WTC11 (cell line): ENCODE data around the gene LIN28B. TPM values are rescaled to one million over a fixed set of nuclear protein-coding genes. Genes with fewer than 3 reads are reported as not detected.
A peak's percentile ranks its signal among the peaks of the same experiment; 100 is the strongest.
"Not testable (repeated sequence)": the region's sequence is repeated elsewhere in the genome, so short reads cannot be mapped to it uniquely, and the experiment has no call there.

Experiments
- ATAC-seq: fragments of 200-7000 bp; cut with Tn5 transposase; 2 replicates; pipeline ENCODE4 v1.10.0; 2021; ENCODE audit warnings: mild to moderate bottlenecking, moderate library complexity
- CTCF ChIA-PET: fragments of 300-600 bp; sonication (Branson Sonifier 250); formaldehyde crosslinking; loops from one replicate; lab custom pipeline; 2021; ENCODE audit warnings: antibody characterized with exemption; lab: Charles Lee
- POLR2A ChIA-PET: fragments of 350-600 bp; sonication (Branson Sonifier 250); formaldehyde crosslinking; loops from one replicate; lab custom pipeline; 2021; ENCODE audit warnings: antibody characterized with exemption; lab: Charles Lee
- DNase-seq: peaks from one replicate; pipeline ENCODE4 v3.0.0; 2021; ENCODE audit warnings: low spot score
- H3K27ac Mint-ChIP-seq: 2 replicates; pipeline ENCODE4 v1.8.0; 2021; ENCODE audit warnings: mixed read lengths
- H3K27me3 Mint-ChIP-seq: 2 replicates; pipeline ENCODE4 v1.8.0; 2021; ENCODE audit warnings: low read depth, mild to moderate bottlenecking, moderate library complexity, mixed read lengths
- H3K36me3 Mint-ChIP-seq: 2 replicates; pipeline ENCODE4 v1.8.0; 2021; ENCODE audit warnings: mixed read lengths
- H3K4me1 Mint-ChIP-seq: 2 replicates; pipeline ENCODE4 v1.8.0; 2022; ENCODE audit warnings: mixed read lengths
- H3K4me3 Mint-ChIP-seq: 2 replicates; pipeline ENCODE4 v1.8.0; 2021; ENCODE audit warnings: mild to moderate bottlenecking, moderate library complexity, mixed read lengths
- H3K9me3 Mint-ChIP-seq: 2 replicates; pipeline ENCODE4 v1.8.0; 2021; ENCODE audit warnings: mixed read lengths
- ELF4 ChIP-seq: sonication (generic); formaldehyde crosslinking; IDR thresholded peaks from 2 replicates; pipeline ENCODE4 v1.8.1; 2022; ENCODE audit warnings: low read depth, mild to moderate bottlenecking, moderate library complexity, missing genetic modification reagents
- EMX1 ChIP-seq: fragments of 250-450 bp; sonication (Bioruptor Pico); IDR thresholded peaks from 2 replicates; pipeline ENCODE4 v1.8.0; 2021; ENCODE audit warnings: mild to moderate bottlenecking
- FOXJ3 ChIP-seq: sonication (generic); formaldehyde crosslinking; IDR thresholded peaks from 2 replicates; pipeline ENCODE4 v1.9.0; 2021; ENCODE audit warnings: missing genetic modification reagents, mild to moderate bottlenecking, borderline replicate concordance
- GTF2I ChIP-seq: fragments of 250-450 bp; sonication (Bioruptor Pico); conservative IDR thresholded peaks from 2 replicates; pipeline ENCODE4 v1.4.0; 2021; ENCODE audit warnings: mild to moderate bottlenecking
- HMGA2 ChIP-seq: fragments of 250-450 bp; sonication (Bioruptor Pico); IDR thresholded peaks from 2 replicates; pipeline ENCODE4 v1.4.0; 2021; ENCODE audit warnings: mild to moderate bottlenecking, moderate library complexity
- JAZF1 ChIP-seq: fragments of 250-450 bp; sonication (Bioruptor Pico); IDR thresholded peaks from 2 replicates; pipeline ENCODE4 v1.9.0; 2021; ENCODE audit warnings: moderate library complexity, mild to moderate bottlenecking, inconsistent platforms
- NR2C2 ChIP-seq: sonication (generic); formaldehyde crosslinking; IDR thresholded peaks from 2 replicates; pipeline ENCODE4 v1.8.0; 2022; ENCODE audit warnings: mild to moderate bottlenecking, missing genetic modification reagents
- SP1 ChIP-seq: sonication (generic); formaldehyde crosslinking; conservative IDR thresholded peaks from 2 replicates; pipeline ENCODE4 v1.8.1; 2022; ENCODE audit warnings: missing genetic modification reagents
- ZNF232 ChIP-seq: sonication (generic); formaldehyde crosslinking; IDR thresholded peaks from 2 replicates; pipeline ENCODE4 v1.8.0; 2022; ENCODE audit warnings: mild to moderate bottlenecking, missing genetic modification reagents
- ZNF423 ChIP-seq: fragments of 250-450 bp; sonication (Bioruptor Pico); IDR thresholded peaks from 2 replicates; pipeline ENCODE4 v2.1.2; 2022; ENCODE audit warnings: mild to moderate bottlenecking, moderate library complexity
- total RNA-seq: library from RNA; stranded (reverse); gene quantifications from 3 replicates; pipeline ENCODE4 v1.2.3, GENCODE V29; 2021
- TF ChIP-seq, protein P1 (sequence below): sonication (generic); formaldehyde crosslinking; IDR thresholded peaks from 2 replicates; pipeline ENCODE4 v1.8.1; 2022; ENCODE audit warnings: missing genetic modification reagents, borderline replicate concordance
- TF ChIP-seq, protein P2 (sequence below): sonication (generic); formaldehyde crosslinking; conservative IDR thresholded peaks from 2 replicates; pipeline ENCODE4 v1.8.1; 2023; ENCODE audit warnings: mild to moderate bottlenecking, low read depth, missing genetic modification reagents, moderate library complexity
- TF ChIP-seq, protein P3 (sequence below): fragments of 250-450 bp; sonication (Bioruptor Pico); IDR thresholded peaks from 2 replicates; pipeline ENCODE4 v1.9.0; 2021; ENCODE audit warnings: mild to moderate bottlenecking, borderline replicate concordance
- TF ChIP-seq, protein P4 (sequence below): sonication (generic); formaldehyde crosslinking; IDR thresholded peaks from 2 replicates; pipeline ENCODE4 v1.8.0; 2022; ENCODE audit warnings: mild to moderate bottlenecking, missing genetic modification reagents
- TF ChIP-seq, protein P5 (sequence below): fragments of 200-600 bp; IDR thresholded peaks from 2 replicates; pipeline ENCODE4 v1.8.0; 2022; ENCODE audit warnings: antibody characterized with exemption
- TF ChIP-seq, protein P6 (sequence below): sonication (generic); formaldehyde crosslinking; IDR thresholded peaks from 2 replicates; pipeline ENCODE4 v1.8.1; 2023; ENCODE audit warnings: mild to moderate bottlenecking, moderate library complexity, missing genetic modification reagents

LIN28B gene
- total RNA-seq, 1 experiment from 2014 or later = 73.4 TPM

DNA sequence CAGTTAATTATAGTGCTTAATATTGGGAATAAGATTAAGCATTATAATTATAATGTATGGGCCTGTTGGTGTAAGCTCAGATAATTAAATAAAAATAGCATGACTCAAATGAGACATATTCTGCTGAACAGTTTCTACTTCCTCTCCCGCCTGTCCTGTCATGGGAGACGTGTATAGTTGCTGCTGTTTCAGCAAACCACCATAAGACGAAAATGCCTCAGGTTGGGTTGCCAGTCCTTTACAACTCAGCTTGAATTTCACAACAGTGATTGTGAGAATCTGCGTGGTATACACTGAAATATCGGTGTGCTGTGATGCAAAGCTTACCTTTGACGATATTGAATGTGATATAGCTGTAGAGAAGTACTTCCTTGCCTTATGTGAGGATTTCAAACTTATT lies 123.4 kb downstream of the LIN28B start:
- ATAC-seq = no peak
- H3K36me3 Mint-ChIP-seq = peaks cover 16% of the 10 kb centered on the region
- TF ChIP-seq JAZF1 (CRISPR knock-in tag) = no peak
- no peak for TF ChIP-seq ZNF232 (CRISPR knock-in tag)
- TF ChIP-seq, protein P1, sequence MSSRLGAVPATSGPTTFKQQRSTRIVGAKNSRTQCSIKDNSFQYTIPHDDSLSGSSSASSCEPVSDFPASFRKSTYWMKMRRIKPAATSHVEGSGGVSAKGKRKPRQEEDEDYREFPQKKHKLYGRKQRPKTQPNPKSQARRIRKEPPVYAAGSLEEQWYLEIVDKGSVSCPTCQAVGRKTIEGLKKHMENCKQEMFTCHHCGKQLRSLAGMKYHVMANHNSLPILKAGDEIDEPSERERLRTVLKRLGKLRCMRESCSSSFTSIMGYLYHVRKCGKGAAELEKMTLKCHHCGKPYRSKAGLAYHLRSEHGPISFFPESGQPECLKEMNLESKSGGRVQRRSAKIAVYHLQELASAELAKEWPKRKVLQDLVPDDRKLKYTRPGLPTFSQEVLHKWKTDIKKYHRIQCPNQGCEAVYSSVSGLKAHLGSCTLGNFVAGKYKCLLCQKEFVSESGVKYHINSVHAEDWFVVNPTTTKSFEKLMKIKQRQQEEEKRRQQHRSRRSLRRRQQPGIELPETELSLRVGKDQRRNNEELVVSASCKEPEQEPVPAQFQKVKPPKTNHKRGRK (CRISPR knock-in tag) = no peak
- no peak for TF ChIP-seq EMX1 (CRISPR knock-in tag)
- TF ChIP-seq, protein P2, sequence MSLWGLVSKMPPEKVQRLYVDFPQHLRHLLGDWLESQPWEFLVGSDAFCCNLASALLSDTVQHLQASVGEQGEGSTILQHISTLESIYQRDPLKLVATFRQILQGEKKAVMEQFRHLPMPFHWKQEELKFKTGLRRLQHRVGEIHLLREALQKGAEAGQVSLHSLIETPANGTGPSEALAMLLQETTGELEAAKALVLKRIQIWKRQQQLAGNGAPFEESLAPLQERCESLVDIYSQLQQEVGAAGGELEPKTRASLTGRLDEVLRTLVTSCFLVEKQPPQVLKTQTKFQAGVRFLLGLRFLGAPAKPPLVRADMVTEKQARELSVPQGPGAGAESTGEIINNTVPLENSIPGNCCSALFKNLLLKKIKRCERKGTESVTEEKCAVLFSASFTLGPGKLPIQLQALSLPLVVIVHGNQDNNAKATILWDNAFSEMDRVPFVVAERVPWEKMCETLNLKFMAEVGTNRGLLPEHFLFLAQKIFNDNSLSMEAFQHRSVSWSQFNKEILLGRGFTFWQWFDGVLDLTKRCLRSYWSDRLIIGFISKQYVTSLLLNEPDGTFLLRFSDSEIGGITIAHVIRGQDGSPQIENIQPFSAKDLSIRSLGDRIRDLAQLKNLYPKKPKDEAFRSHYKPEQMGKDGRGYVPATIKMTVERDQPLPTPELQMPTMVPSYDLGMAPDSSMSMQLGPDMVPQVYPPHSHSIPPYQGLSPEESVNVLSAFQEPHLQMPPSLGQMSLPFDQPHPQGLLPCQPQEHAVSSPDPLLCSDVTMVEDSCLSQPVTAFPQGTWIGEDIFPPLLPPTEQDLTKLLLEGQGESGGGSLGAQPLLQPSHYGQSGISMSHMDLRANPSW (CRISPR knock-in tag) = no peak
- TF ChIP-seq, protein P3, sequence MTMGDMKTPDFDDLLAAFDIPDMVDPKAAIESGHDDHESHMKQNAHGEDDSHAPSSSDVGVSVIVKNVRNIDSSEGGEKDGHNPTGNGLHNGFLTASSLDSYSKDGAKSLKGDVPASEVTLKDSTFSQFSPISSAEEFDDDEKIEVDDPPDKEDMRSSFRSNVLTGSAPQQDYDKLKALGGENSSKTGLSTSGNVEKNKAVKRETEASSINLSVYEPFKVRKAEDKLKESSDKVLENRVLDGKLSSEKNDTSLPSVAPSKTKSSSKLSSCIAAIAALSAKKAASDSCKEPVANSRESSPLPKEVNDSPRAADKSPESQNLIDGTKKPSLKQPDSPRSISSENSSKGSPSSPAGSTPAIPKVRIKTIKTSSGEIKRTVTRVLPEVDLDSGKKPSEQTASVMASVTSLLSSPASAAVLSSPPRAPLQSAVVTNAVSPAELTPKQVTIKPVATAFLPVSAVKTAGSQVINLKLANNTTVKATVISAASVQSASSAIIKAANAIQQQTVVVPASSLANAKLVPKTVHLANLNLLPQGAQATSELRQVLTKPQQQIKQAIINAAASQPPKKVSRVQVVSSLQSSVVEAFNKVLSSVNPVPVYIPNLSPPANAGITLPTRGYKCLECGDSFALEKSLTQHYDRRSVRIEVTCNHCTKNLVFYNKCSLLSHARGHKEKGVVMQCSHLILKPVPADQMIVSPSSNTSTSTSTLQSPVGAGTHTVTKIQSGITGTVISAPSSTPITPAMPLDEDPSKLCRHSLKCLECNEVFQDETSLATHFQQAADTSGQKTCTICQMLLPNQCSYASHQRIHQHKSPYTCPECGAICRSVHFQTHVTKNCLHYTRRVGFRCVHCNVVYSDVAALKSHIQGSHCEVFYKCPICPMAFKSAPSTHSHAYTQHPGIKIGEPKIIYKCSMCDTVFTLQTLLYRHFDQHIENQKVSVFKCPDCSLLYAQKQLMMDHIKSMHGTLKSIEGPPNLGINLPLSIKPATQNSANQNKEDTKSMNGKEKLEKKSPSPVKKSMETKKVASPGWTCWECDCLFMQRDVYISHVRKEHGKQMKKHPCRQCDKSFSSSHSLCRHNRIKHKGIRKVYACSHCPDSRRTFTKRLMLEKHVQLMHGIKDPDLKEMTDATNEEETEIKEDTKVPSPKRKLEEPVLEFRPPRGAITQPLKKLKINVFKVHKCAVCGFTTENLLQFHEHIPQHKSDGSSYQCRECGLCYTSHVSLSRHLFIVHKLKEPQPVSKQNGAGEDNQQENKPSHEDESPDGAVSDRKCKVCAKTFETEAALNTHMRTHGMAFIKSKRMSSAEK (CRISPR knock-in tag) = no peak
- no peak for TF ChIP-seq FOXJ3
- TF ChIP-seq ELF4 (CRISPR knock-in tag) = no peak
- TF ChIP-seq ZNF423 (CRISPR knock-in tag) = no peak
- H3K4me3 Mint-ChIP-seq = no peak overlapping the region
- H3K27ac Mint-ChIP-seq = no peak overlapping the region
- H3K9me3 Mint-ChIP-seq = no peaks in the 10 kb centered on the region
- peaks cover 5% of the 10 kb centered on the region; the same call in 1 of the 2 replicates for H3K4me1 Mint-ChIP-seq
- ChIA-PET POLR2A (no interaction called here), CTCF (no interaction called here)
- no peaks in the 10 kb centered on the region for H3K27me3 Mint-ChIP-seq
- no peak for DNase-seq

DNA sequence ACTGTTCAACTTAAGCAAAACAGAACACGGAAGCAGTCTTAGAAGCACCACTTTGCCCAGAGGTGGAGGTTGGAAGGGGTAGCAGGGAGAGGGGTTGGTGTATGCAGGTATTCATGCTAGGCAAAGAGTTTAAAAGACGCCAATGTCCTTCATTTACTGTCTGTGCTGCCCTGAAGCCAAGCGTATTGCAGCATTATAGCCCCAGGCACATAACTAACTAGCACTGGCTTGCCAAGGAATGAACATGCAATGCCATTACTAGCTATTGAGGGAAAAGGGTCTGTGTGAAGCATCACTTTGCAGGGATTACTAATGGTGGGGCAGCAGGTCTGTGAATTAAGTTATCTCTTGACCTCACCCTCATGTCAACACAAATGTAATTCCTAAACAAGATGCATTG lies 124.8 kb downstream of the LIN28B start:
- peaks cover 16% of the 10 kb centered on the region for H3K36me3 Mint-ChIP-seq
- DNase-seq, CTCF ChIA-PET, H3K4me3 Mint-ChIP-seq, H3K27me3 Mint-ChIP-seq, H3K4me1 Mint-ChIP-seq, ATAC-seq, H3K27ac Mint-ChIP-seq, POLR2A ChIA-PET, H3K9me3 Mint-ChIP-seq: not testable (repeated sequence)

DNA sequence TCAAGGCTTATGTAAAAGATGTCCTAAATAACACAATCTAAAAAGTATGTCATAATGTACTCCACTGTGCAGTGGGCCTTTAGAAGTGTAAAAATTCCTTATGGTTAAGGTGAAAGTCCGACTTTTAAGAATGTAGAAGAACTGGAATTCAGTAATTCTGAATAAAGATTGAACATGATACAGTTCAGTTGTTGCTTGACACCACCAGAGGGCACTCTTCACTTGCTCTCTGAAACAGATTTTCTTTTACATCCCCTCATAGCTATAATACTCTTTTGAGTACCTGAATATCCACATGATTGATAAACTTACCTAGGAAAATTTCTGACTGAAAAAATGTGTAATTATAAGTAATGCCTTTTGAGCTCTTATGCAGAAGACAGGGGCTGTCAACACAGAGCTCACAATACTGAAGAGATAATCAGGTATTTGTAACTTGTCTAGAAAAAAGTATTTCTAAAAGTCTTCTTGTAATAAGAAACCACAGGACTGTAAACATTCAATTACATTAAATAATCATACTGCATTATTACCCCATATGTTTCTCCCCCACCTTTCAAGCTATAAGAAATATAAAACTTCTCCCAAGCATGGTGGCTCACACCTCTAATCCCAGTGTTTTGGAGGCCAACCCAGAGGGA lies 130.8 kb downstream of the LIN28B start:
- no peaks in the 10 kb centered on the region for H3K27me3 Mint-ChIP-seq
- H3K36me3 Mint-ChIP-seq = no peaks in the 10 kb centered on the region
- POLR2A ChIA-PET = interaction anchor here (0.6 to 0.9 kb wide), 2 partner anchors 98 to 230 kb away, joined by 3 read pairs; no protein-coding TSS in a partner anchor
- ATAC-seq (peak; percentile 20; the same call in 1 of the 2 replicates), DNase-seq (no peak)
- TF ChIP-seq HMGA2 (CRISPR knock-in tag) = no peak
- TF ChIP-seq GTF2I (CRISPR knock-in tag) = no peak
- no peak for TF ChIP-seq NR2C2 (CRISPR knock-in tag)
- TF ChIP-seq, protein P4, sequence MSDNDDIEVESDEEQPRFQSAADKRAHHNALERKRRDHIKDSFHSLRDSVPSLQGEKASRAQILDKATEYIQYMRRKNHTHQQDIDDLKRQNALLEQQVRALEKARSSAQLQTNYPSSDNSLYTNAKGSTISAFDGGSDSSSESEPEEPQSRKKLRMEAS (CRISPR knock-in tag) = no peak
- TF ChIP-seq, protein P5, sequence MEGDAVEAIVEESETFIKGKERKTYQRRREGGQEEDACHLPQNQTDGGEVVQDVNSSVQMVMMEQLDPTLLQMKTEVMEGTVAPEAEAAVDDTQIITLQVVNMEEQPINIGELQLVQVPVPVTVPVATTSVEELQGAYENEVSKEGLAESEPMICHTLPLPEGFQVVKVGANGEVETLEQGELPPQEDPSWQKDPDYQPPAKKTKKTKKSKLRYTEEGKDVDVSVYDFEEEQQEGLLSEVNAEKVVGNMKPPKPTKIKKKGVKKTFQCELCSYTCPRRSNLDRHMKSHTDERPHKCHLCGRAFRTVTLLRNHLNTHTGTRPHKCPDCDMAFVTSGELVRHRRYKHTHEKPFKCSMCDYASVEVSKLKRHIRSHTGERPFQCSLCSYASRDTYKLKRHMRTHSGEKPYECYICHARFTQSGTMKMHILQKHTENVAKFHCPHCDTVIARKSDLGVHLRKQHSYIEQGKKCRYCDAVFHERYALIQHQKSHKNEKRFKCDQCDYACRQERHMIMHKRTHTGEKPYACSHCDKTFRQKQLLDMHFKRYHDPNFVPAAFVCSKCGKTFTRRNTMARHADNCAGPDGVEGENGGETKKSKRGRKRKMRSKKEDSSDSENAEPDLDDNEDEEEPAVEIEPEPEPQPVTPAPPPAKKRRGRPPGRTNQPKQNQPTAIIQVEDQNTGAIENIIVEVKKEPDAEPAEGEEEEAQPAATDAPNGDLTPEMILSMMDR = peak; percentile 79
- TF ChIP-seq, protein P6, sequence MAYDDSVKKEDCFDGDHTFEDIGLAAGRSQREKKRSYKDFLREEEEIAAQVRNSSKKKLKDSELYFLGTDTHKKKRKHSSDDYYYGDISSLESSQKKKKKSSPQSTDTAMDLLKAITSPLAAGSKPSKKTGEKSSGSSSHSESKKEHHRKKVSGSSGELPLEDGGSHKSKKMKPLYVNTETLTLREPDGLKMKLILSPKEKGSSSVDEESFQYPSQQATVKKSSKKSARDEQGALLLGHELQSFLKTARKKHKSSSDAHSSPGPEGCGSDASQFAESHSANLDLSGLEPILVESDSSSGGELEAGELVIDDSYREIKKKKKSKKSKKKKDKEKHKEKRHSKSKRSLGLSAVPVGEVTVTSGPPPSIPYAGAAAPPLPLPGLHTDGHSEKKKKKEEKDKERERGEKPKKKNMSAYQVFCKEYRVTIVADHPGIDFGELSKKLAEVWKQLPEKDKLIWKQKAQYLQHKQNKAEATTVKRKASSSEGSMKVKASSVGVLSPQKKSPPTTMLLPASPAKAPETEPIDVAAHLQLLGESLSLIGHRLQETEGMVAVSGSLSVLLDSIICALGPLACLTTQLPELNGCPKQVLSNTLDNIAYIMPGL (CRISPR knock-in tag) = no peak
- TF ChIP-seq SP1 = 0 out of 2 replicates have a peak, but pooled peaks have one; percentile 20
- H3K4me1 Mint-ChIP-seq = no peaks in the 10 kb centered on the region
- H3K9me3 Mint-ChIP-seq = no peaks in the 10 kb centered on the region
- CTCF ChIA-PET = interaction anchor here (0.7 to 1.6 kb wide), 24 partner anchors 8 to 344 kb away, joined by 3 to 20 read pairs (median 4); partner anchors contain the start of gene PREP
- no peak overlapping the region for H3K27ac Mint-ChIP-seq
- H3K4me3 Mint-ChIP-seq = no peak overlapping the region
